Adipocyte (in vitro differentiated cells): ENCODE results near the gene MAOA.

ENCODE experiments used
- DNase-seq: peaks from one replicate; pipeline ENCODE4 v3.0.0-alpha.2; 2015; ENCODE audit warnings: low read depth
- H3K27me3 ChIP-seq: replicated peaks from 2 replicates; pipeline ENCODE4 v1.7.0; 2013; ENCODE audit warnings: mild to moderate bottlenecking, low read length, moderate library complexity; ENCODE audit not compliant: control insufficient read depth, insufficient read depth
- H3K36me3 ChIP-seq: 2 replicates; pipeline ENCODE4 v1.7.0; 2013; ENCODE audit warnings: low read length, mild to moderate bottlenecking, moderate library complexity; ENCODE audit not compliant: control insufficient read depth, insufficient read depth, severe bottlenecking
- H3K4me1 ChIP-seq: 2 replicates; pipeline ENCODE4 v1.7.0; 2013; ENCODE audit warnings: mild to moderate bottlenecking, low read length, moderate library complexity; ENCODE audit not compliant: control insufficient read depth, insufficient read depth
- H3K4me3 ChIP-seq: 2 replicates; pipeline ENCODE4 v1.7.0; 2013; ENCODE audit warnings: mild to moderate bottlenecking, low read length, moderate library complexity
- H3K9ac ChIP-seq: 2 replicates; pipeline ENCODE4 v1.7.0; 2013; ENCODE audit warnings: mild to moderate bottlenecking, low read length, moderate library complexity
- H3K9me3 ChIP-seq: 2 replicates; pipeline ENCODE4 v1.7.0; 2013; ENCODE audit warnings: mild to moderate bottlenecking, low read length, moderate library complexity; ENCODE audit not compliant: control insufficient read depth

MAOA gene

GRCh38 chrX:43693602-43694406 lies 37.7 kb downstream of the MAOA start:
- peak; percentile 28 for DNase-seq
- no peak overlapping the region for H3K4me3 ChIP-seq
- no peaks in the 10 kb centered on the region for H3K9me3 ChIP-seq
- peaks cover 41% of the 10 kb centered on the region for H3K36me3 ChIP-seq
- no peak overlapping the region for H3K9ac ChIP-seq
- H3K4me1 ChIP-seq, result peaks cover 10% of the 10 kb centered on the region
- peaks cover 4% of the 10 kb centered on the region for H3K27me3 ChIP-seq

- DNase-seq, result no peak
- peaks cover 31% of the 10 kb centered on the region for H3K36me3 ChIP-seq
- peaks cover 7% of the 10 kb centered on the region for H3K27me3 ChIP-seq
- no peak overlapping the region for H3K9ac ChIP-seq
- H3K4me3 ChIP-seq, result no peak overlapping the region
- H3K4me1 ChIP-seq, result peaks cover 44% of the 10 kb centered on the region
- H3K9me3 ChIP-seq, result no peaks in the 10 kb centered on the region
These were observed 43.4 kb downstream of the MAOA start for GRCh38 chrX:43699475-43699874.

GRCh38 chrX:43702079-43702524 lies 46.0 kb downstream of the MAOA start:
- no peak for DNase-seq
- peaks cover 51% of the 10 kb centered on the region for H3K4me1 ChIP-seq
- H3K9ac ChIP-seq, result no peak overlapping the region
- no peak overlapping the region for H3K4me3 ChIP-seq
- H3K27me3 ChIP-seq, result peaks cover 7% of the 10 kb centered on the region
- H3K9me3 ChIP-seq, result no peaks in the 10 kb centered on the region
- H3K36me3 ChIP-seq, result peaks cover 14% of the 10 kb centered on the region

- H3K36me3 ChIP-seq, result peaks cover 11% of the 10 kb centered on the region
- DNase-seq, result no peak
- no peaks in the 10 kb centered on the region for H3K9me3 ChIP-seq
- H3K27me3 ChIP-seq, result peaks cover 3% of the 10 kb centered on the region
- H3K9ac ChIP-seq, result peak overlapping the region; percentile 54
- peak overlapping the region; percentile 9 for H3K4me3 ChIP-seq
- H3K4me1 ChIP-seq, result peaks cover 56% of the 10 kb centered on the region
These were observed 46.6 kb downstream of the MAOA start for GRCh38 chrX:43702660-43703059.

GRCh38 chrX:43703211-43703791 lies 47.2 kb downstream of the MAOA start:
- peak; percentile 65 for DNase-seq
- Histone ChIP-seq H3K9me3 (no peaks in the 10 kb centered on the region), H3K36me3 (peaks cover 11% of the 10 kb centered on the region), H3K4me1 (peaks cover 63% of the 10 kb centered on the region), H3K9ac (peak overlapping the region; percentile 54), H3K27me3 (peaks cover 3% of the 10 kb centered on the region), H3K4me3 (peak overlapping the region; percentile 9)

GRCh38 chrX:43706786-43707370 lies 50.8 kb downstream of the MAOA start:
- Histone ChIP-seq H3K36me3 (peaks cover 2% of the 10 kb centered on the region), H3K4me1 (peaks cover 46% of the 10 kb centered on the region), H3K4me3 (no peak overlapping the region), H3K9me3 (no peaks in the 10 kb centered on the region), H3K9ac (peak overlapping the region; percentile 33), H3K27me3 (peaks cover 6% of the 10 kb centered on the region)
- no peak for DNase-seq

- DNase-seq, result peak; percentile 19
These were observed 51.9 kb downstream of the MAOA start for GRCh38 chrX:43707812-43708548.

GRCh38 chrX:43716144-43716543 lies 60.0 kb downstream of the MAOA start:
- DNase-seq, result no peak
- Histone ChIP-seq H3K9me3 (peaks cover 13% of the 10 kb centered on the region), H3K4me1 (no peaks in the 10 kb centered on the region), H3K4me3 (no peak overlapping the region), H3K9ac (no peak overlapping the region), H3K27me3 (peaks cover 7% of the 10 kb centered on the region), H3K36me3 (peaks cover 25% of the 10 kb centered on the region)

More at GRCh38 chrX:43707812-43708548, 51.9 kb downstream of the MAOA start:
- Histone ChIP-seq H3K9me3 (peaks cover 2% of the 10 kb centered on the region), H3K27me3 (peaks cover 6% of the 10 kb centered on the region), H3K9ac (peak overlapping the region; percentile 61), H3K4me1 (peaks cover 35% of the 10 kb centered on the region), H3K36me3 (peaks cover 13% of the 10 kb centered on the region), H3K4me3 (peak overlapping the region; percentile 40)

- peaks cover 6% of the 10 kb centered on the region for H3K27me3 ChIP-seq
- DNase-seq, result no peak
- H3K4me1 ChIP-seq, result no peaks in the 10 kb centered on the region
- H3K9me3 ChIP-seq, result peaks cover 14% of the 10 kb centered on the region
- no peak overlapping the region for H3K4me3 ChIP-seq
- H3K9ac ChIP-seq, result no peak overlapping the region
- peaks cover 25% of the 10 kb centered on the region for H3K36me3 ChIP-seq
These were observed 60.6 kb downstream of the MAOA start for GRCh38 chrX:43716696-43717095.

- Histone ChIP-seq H3K9me3 (peaks cover 14% of the 10 kb centered on the region), H3K36me3 (peaks cover 20% of the 10 kb centered on the region), H3K4me3 (no peak overlapping the region), H3K4me1 (no peaks in the 10 kb centered on the region), H3K9ac (no peak overlapping the region), H3K27me3 (peaks cover 6% of the 10 kb centered on the region)
- no peak for DNase-seq
These were observed 61.1 kb downstream of the MAOA start for GRCh38 chrX:43717161-43717560.

- H3K9me3 ChIP-seq, result peaks cover 14% of the 10 kb centered on the region
- no peak for DNase-seq
- peaks cover 11% of the 10 kb centered on the region for H3K36me3 ChIP-seq
- peaks cover 6% of the 10 kb centered on the region for H3K27me3 ChIP-seq
- no peak overlapping the region for H3K9ac ChIP-seq
- no peaks in the 10 kb centered on the region for H3K4me1 ChIP-seq
- H3K4me3 ChIP-seq, result no peak overlapping the region
These were observed 62.0 kb downstream of the MAOA start for GRCh38 chrX:43718081-43718480.
